C4-2B (cell line): ENCODE data around the gene SLC2A5.

Source experiments
- ZFX ChIP-seq: fragments of 450-650 bp; IDR thresholded peaks from 2 replicates; pipeline ENCODE4 v1.6.1; 2017
- TF ChIP-seq, protein P1 (sequence below): fragments of 450-650 bp; conservative IDR thresholded peaks from 2 replicates; pipeline ENCODE4 v1.5.1; 2017; ENCODE audit warnings: mild to moderate bottlenecking

DNA sequence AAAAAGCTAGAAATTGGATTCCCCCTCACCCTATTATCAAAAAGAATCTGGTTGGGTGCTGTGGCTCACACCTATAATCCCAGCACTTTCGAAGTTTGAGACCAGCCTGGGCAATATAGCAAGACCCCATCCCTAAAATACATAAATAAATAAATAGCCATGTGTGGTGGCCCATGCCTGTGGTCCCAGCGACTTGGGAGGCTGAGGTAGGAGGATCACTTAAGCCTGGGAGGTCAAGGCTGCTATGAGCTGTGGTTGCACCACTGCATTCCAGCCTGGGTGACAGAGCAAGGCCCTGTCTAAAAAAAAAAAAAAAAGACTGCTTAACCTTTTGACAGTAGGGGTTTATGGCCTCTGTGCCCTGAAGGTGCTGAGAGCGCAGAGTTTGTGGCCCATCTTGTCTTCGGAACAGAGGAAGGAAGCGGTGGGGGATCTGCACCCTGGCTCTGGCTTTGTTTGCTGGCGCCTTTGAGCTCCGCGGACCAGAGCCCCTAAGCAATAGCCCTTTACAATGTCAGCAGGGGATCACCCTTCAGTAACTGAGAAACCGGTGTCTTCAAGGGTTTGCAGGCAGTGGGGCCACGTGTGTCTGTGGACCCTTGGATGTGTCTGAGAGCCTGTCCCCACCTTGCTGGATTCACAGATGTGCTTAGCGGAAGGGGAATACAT, 65.3 kb downstream of the SLC2A5 start:
- TF ChIP-seq, protein P1, sequence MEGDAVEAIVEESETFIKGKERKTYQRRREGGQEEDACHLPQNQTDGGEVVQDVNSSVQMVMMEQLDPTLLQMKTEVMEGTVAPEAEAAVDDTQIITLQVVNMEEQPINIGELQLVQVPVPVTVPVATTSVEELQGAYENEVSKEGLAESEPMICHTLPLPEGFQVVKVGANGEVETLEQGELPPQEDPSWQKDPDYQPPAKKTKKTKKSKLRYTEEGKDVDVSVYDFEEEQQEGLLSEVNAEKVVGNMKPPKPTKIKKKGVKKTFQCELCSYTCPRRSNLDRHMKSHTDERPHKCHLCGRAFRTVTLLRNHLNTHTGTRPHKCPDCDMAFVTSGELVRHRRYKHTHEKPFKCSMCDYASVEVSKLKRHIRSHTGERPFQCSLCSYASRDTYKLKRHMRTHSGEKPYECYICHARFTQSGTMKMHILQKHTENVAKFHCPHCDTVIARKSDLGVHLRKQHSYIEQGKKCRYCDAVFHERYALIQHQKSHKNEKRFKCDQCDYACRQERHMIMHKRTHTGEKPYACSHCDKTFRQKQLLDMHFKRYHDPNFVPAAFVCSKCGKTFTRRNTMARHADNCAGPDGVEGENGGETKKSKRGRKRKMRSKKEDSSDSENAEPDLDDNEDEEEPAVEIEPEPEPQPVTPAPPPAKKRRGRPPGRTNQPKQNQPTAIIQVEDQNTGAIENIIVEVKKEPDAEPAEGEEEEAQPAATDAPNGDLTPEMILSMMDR: no peak
- TF ChIP-seq ZFX: no peak
